SK-N-MC (cell line): Measurements from ENCODE around the gene TARS1.
A peak's percentile ranks its signal among the peaks of the same experiment; 100 is the strongest.

Source experiments
- DNase-seq: peaks from one replicate; pipeline ENCODE4 v3.0.0-alpha.2; 2011; ENCODE audit warnings: low read depth, low spot score
- H3K27ac ChIP-seq: fragments of 200-600 bp; sonication (generic); 2 replicates; pipeline ENCODE4 v1.5.1; 2016; ENCODE audit warnings: mixed run types
- H3K36me3 ChIP-seq: fragments of 200-600 bp; sonication (generic); 2 replicates; pipeline ENCODE4 v1.6.1; 2017; ENCODE audit warnings: antibody characterized with exemption, low read length, mixed read lengths; ENCODE audit not compliant: insufficient read depth
- H3K4me3 ChIP-seq: fragments of 200-600 bp; sonication (generic); 2 replicates; pipeline ENCODE4 v1.5.1; 2016
- H3K9ac ChIP-seq: fragments of 200-600 bp; sonication (generic); 2 replicates; pipeline ENCODE4 v1.8.0; 2017; ENCODE audit warnings: mixed run types, mixed read lengths; ENCODE audit not compliant: insufficient read length
- H3K9me3 ChIP-seq: fragments of 200-600 bp; sonication (generic); 2 replicates; pipeline ENCODE4 v1.6.1; 2017; ENCODE audit warnings: low read depth, mild to moderate bottlenecking, antibody characterized with exemption, low read length, moderate library complexity, mixed read lengths
- EZH2 ChIP-seq: fragments of 200-600 bp; sonication (generic); IDR thresholded peaks from one replicate; pipeline ENCODE4 v1.6.1; 2017; ENCODE audit warnings: antibody characterized with exemption
- FOXP2 ChIP-seq: optimal IDR thresholded peaks from 2 replicates; pipeline ENCODE3; 2011; ENCODE audit warnings: mild to moderate bottlenecking, moderate library complexity; ENCODE audit not compliant: insufficient read depth; ENCODE audit errors: extremely low read length, control extremely low read depth
- POLR2AphosphoS5 ChIP-seq: IDR thresholded peaks from 2 replicates; pipeline ENCODE4 v1.6.1; 2012; ENCODE audit warnings: mild to moderate bottlenecking, low read depth, low read length, borderline replicate concordance

TARS1 gene

DNA sequence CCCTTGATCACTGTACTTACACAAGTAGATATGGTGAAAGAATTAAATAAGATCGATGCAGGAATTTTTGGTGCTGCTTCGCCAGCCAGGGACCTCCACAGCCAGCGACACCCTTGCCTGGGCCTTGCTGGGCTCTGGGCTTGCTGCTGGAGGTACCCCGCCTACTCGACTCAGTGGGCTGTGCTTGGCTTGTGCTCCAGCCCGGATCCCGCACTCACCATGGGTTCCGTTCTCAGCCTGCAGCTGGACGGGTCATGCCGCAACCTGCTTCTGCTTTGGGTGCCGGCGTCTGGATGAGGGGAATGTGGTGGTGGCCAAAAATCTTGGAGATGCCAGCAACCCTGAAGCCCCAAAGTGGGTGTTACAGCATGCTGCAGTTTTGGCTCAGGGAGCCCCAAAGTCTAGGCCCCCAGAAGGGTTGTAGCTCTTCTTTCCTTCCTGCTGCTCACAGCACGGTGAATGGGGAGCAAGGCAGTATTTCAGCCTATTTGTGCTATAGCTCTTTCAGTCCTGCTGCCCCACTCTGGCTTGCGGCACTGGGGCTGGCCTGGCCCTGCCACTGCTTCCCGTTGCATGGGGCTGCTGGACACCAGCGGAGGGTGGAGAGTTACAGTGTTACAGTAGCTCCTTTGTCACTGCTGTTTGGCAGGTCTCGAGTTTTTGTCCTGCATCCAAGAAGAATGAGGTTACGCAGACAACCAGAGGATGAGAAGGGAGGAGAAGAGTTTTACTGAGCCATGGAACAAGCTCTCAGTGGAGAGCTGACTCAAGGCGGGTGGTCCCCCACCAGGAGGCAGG is 48.0 kb downstream of the TARS1 start:
- Histone ChIP-seq H3K36me3 (no peaks in the 10 kb centered on the region), H3K9me3 (no peaks in the 10 kb centered on the region), H3K4me3 (no peak overlapping the region), H3K9ac (no peak overlapping the region), H3K27ac (no peak overlapping the region)
- DNase-seq: no peak
- TF ChIP-seq POLR2AphosphoS5 (no peak), EZH2 (no peak), FOXP2 (no peak)

DNA sequence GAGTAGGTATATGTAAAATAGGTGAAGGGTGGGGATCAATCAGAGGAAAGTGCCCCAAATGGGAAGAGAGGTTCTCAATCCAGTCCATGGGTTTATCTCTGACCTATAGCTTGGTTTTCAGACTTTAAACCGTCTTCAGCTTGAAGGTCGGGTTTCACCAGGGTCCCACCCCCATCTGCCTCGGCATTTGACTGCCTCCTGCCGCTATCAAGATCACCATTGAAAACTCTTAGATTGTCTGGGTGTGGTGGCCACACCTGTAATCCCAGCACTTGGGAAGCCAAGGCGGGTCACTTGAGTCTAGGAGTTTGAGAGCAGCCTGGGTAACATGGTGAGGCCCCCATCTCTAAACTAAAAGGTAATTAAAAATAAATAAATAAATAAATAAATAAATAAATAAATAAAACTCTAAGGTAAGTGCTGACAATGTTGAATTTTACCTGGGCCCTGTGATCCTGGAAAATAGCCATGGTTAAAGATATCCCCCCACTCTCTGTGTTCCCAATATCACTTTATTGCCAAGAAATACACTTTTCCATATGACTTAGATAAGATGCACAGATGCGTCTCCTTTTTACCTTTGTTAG is 48.8 kb downstream of the TARS1 start:
- TF ChIP-seq POLR2AphosphoS5 (no peak), EZH2 (no peak), FOXP2 (no peak)
- Histone ChIP-seq H3K36me3 (no peaks in the 10 kb centered on the region), H3K9me3 (no peaks in the 10 kb centered on the region), H3K27ac (no peak overlapping the region), H3K9ac (no peak overlapping the region), H3K4me3 (no peak overlapping the region)
- no peak for DNase-seq

DNA sequence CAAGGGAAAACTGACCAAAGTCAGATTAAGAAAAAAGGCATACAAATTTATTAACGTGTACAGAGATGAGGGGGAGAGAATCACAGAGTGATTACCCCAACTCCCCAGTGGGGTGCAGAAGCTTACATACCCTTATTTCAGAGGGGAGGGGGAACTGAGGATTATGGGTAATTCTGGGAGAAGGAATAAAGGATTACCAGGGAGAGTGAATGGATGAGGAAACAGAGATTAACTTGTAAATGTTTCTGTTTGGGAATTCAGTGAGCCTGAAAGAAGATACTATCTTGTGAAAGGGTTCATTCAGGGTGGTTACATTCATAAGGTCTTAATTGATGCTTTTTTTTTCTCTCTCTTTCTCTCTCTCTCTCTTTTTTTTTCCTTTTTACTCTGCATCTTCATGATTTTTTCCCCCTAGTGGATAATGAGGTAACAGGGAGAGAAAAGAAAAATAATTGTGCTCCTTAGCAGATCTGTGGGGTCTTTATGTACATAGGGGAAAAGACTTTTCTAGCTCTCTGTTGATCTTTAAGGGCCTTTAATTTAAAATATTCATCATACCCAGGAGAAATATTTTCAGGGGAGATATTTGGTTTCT is 49.4 kb downstream of the TARS1 start:
- TF ChIP-seq EZH2 (no peak), FOXP2 (no peak), POLR2AphosphoS5 (no peak)
- no peak overlapping the region for H3K27ac ChIP-seq
- no peaks in the 10 kb centered on the region for H3K36me3 ChIP-seq
- H3K4me3 ChIP-seq: no peak overlapping the region
- H3K9ac ChIP-seq: no peak overlapping the region
- H3K9me3 ChIP-seq: no peaks in the 10 kb centered on the region
- no peak for DNase-seq

DNA sequence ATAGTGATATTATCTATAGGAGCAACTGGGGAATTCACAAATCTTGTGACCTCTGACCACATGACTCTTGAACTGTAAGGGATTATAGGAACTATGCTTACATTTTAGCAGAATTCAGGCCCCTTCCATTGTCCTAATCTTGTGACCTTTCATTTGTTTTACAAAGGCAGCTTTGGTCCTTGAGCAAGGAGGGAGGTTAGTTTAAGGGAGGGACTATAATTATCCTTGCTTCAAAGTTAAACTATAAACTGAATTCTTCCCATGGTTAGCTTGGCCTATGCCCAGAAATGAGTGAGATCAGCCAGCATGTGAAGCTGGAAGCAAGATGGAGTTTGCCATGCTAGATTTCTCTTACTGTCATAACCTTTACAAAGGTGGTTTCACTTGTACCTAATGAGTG is 51.2 kb downstream of the TARS1 start:
- Histone ChIP-seq H3K27ac (no peak overlapping the region), H3K9ac (no peak overlapping the region), H3K4me3 (no peak overlapping the region), H3K36me3 (no peaks in the 10 kb centered on the region), H3K9me3 (no peaks in the 10 kb centered on the region)
- no peak for TF ChIP-seq EZH2
- DNase-seq: no peak

DNA sequence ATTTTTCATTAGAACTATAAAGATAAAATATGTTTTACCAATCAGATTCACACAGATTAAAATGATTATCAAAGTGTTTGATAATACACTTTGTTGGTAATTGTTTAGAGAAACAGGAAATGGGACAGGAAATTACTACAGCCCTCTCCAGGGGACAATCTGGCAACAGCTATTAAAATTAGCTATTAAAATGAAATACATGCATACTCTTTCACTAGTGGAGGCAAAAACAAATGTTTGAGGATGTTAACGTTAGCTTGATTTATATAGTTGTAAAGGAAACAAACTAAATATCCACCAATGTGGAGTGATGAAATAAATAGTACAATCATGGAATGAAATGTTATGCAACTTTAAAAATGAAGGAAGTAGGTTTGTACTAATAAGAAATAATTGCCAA is 53.7 kb downstream of the TARS1 start:
- Histone ChIP-seq H3K36me3 (no peaks in the 10 kb centered on the region), H3K27ac (no peak overlapping the region), H3K9me3 (no peaks in the 10 kb centered on the region), H3K4me3 (peak overlapping the region; percentile 38; the same call in 1 of the 2 replicates), H3K9ac (no peak overlapping the region)
- DNase-seq: peak; percentile 89
- TF ChIP-seq EZH2 (no peak), POLR2AphosphoS5 (peak; percentile 59; the same call in 1 of the 2 replicates), FOXP2 (no peak)

GRCh38 chr5:33501260-33501659 is 60.5 kb downstream of the TARS1 start:
- H3K9me3 ChIP-seq: no peaks in the 10 kb centered on the region
- H3K27ac ChIP-seq: no peak overlapping the region
- no peak overlapping the region for H3K4me3 ChIP-seq
- DNase-seq: no peak
- H3K36me3 ChIP-seq: no peaks in the 10 kb centered on the region
- TF ChIP-seq EZH2: no peak
- TF ChIP-seq POLR2AphosphoS5: no peak
- no peak for TF ChIP-seq FOXP2
- H3K9ac ChIP-seq: no peak overlapping the region

DNA sequence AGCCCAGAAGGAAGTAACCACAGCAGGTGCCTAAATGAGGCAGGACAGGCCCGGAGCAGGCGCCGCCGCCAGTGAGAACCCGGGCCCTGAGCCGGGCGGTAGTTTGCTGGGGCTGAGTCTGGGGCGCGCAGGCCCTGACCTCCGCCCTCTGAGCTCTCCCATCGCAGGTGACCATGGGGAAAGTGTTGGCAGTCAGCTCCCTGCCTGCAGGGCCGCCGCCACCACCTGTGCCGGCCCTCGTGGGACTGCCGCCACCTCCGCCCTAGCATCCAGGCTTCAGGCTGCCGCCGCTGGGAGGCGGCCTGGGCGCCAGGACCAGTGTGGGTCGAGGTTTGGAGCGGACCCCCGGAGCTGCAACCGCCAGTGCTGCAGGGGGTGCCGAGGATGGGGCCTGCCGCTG is 61.1 kb downstream of the TARS1 start:
- no peak overlapping the region for H3K27ac ChIP-seq
- H3K36me3 ChIP-seq: no peaks in the 10 kb centered on the region
- no peak overlapping the region for H3K9ac ChIP-seq
- H3K4me3 ChIP-seq: no peak overlapping the region
- H3K9me3 ChIP-seq: no peaks in the 10 kb centered on the region
- TF ChIP-seq FOXP2: no peak
- TF ChIP-seq EZH2: no peak
- no peak for TF ChIP-seq POLR2AphosphoS5
- DNase-seq: no peak

DNA sequence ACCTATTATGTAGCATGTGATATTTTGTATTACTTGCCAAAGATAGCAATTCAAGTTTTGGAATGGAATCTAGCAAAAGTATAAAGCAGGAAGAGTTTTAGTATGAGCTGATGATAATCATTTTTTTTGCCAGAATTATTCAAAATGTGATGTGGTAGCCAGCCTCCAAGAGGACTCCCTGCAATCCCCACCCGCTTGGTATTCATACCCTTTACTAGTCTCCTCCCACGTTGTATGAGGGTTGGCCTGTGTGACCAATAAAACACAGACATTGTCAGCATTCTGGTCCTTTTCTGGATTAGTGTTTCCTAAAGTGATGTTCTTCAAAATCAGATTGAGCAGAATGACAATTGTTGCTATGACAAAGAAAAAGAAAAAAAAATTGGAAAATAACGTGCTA is 63.8 kb downstream of the TARS1 start:
- no peak overlapping the region for H3K4me3 ChIP-seq
- DNase-seq: no peak
- TF ChIP-seq EZH2: no peak
- TF ChIP-seq FOXP2: no peak
- TF ChIP-seq POLR2AphosphoS5: no peak
- H3K36me3 ChIP-seq: no peaks in the 10 kb centered on the region
- H3K27ac ChIP-seq: no peak overlapping the region
- no peaks in the 10 kb centered on the region for H3K9me3 ChIP-seq
- no peak overlapping the region for H3K9ac ChIP-seq

- TF ChIP-seq EZH2: no peak
- TF ChIP-seq POLR2AphosphoS5: no peak
- TF ChIP-seq FOXP2: no peak
- H3K4me3 ChIP-seq: no peak overlapping the region
Measured at GRCh38 chr5:33507426-33507825, 66.7 kb downstream of the TARS1 start.

More at GRCh38 chr5:33507426-33507825, 66.7 kb downstream of the TARS1 start:
- Histone ChIP-seq H3K9me3 (no peaks in the 10 kb centered on the region), H3K27ac (no peak overlapping the region), H3K36me3 (no peaks in the 10 kb centered on the region), H3K9ac (no peak overlapping the region)
- no peak for DNase-seq
